Hepatocyte (in vitro differentiated cells): Measurements from ENCODE around the gene KRT3. TPM values are rescaled to one million over a fixed set of nuclear protein-coding genes. Genes with fewer than 3 reads are reported as not detected.

Experiments
- DNase-seq: peaks from one replicate; pipeline ENCODE4 v3.0.0-alpha.2; 2016; ENCODE audit warnings: low spot score
- H2AFZ ChIP-seq: fragments of 200-600 bp; sonication (generic); 2 replicates; pipeline ENCODE4 v1.6.0; 2016; ENCODE audit warnings: antibody characterized with exemption, mild to moderate bottlenecking
- H3K27ac ChIP-seq: fragments of 200-600 bp; sonication (generic); 2 replicates; pipeline ENCODE4 v1.5.1; 2016; ENCODE audit warnings: mild to moderate bottlenecking
- H3K27me3 ChIP-seq: fragments of 200-600 bp; sonication (generic); 2 replicates; pipeline ENCODE4 v1.6.1; 2016
- H3K36me3 ChIP-seq: fragments of 200-600 bp; sonication (generic); replicated peaks from 2 replicates; pipeline ENCODE4 v1.5.1; 2016; ENCODE audit warnings: low read depth; ENCODE audit not compliant: insufficient read depth
- H3K4me1 ChIP-seq: fragments of 200-600 bp; sonication (generic); 2 replicates; pipeline ENCODE4 v1.5.1; 2016; ENCODE audit warnings: mild to moderate bottlenecking, moderate library complexity; ENCODE audit not compliant: insufficient read depth
- H3K4me2 ChIP-seq: fragments of 200-600 bp; sonication (generic); 2 replicates; pipeline ENCODE4 v1.6.0; 2016
- H3K4me3 ChIP-seq: fragments of 200-600 bp; sonication (generic); 2 replicates; pipeline ENCODE4 v1.5.1; 2016; ENCODE audit warnings: mild to moderate bottlenecking
- H3K79me2 ChIP-seq: fragments of 200-600 bp; sonication (generic); 2 replicates; pipeline ENCODE4 v1.6.0; 2017; ENCODE audit warnings: mild to moderate bottlenecking
- H3K9me2 ChIP-seq: fragments of 200-600 bp; sonication (generic); replicated peaks from 2 replicates; pipeline ENCODE4 v1.6.0; 2017; ENCODE audit warnings: mild to moderate bottlenecking; ENCODE audit not compliant: insufficient read depth
- H3K9me3 ChIP-seq: fragments of 200-600 bp; sonication (generic); 2 replicates; pipeline ENCODE4 v1.5.1; 2016; ENCODE audit warnings: low read depth, mild to moderate bottlenecking
- H4K20me1 ChIP-seq: fragments of 200-600 bp; sonication (generic); 2 replicates; pipeline ENCODE4 v1.6.0; 2016; ENCODE audit warnings: mild to moderate bottlenecking; ENCODE audit not compliant: insufficient read depth, poor library complexity, severe bottlenecking
- CTCF ChIP-seq: fragments of 200-600 bp; sonication (generic); IDR thresholded peaks from 2 replicates; pipeline ENCODE4 v1.5.1; 2016; ENCODE audit warnings: antibody characterized with exemption, mild to moderate bottlenecking; ENCODE audit not compliant: poor library complexity
- EZH2 ChIP-seq: fragments of 200-600 bp; sonication (generic); IDR thresholded peaks from 2 replicates; pipeline ENCODE4 v1.6.1; 2016; ENCODE audit warnings: antibody characterized with exemption, mild to moderate bottlenecking, borderline replicate concordance
- EZH2phosphoT487 ChIP-seq: fragments of 200-600 bp; sonication (generic); IDR thresholded peaks from one replicate; pipeline ENCODE4 v1.6.1; 2018; ENCODE audit warnings: antibody characterized with exemption, mild to moderate bottlenecking, low read depth, moderate library complexity; ENCODE audit not compliant: unreplicated experiment, severe bottlenecking
- WGBS: methylation state at CpG from one replicate; pipeline ENCODE4 v1.1.6; 2016; ENCODE audit warnings: low lambda C conversion rate; ENCODE audit errors: missing lambda C conversion rate; 5-methylcytosine and 5-hydroxymethylcytosine counted together
- polyA plus RNA-seq: library from polyadenylated mRNA; unstranded; fragments of >200 nt; fragmentation: Nextera tagmentation; extraction: Ambion mirVana; gene quantifications from 2 replicates; pipeline ENCODE4 v1.2.1, GENCODE V29; 2016
- total RNA-seq: library from RNA; depleted of rRNA; stranded (reverse); fragments of >200 nt; gene quantifications from 2 replicates; pipeline ENCODE4 v1.2.3, GENCODE V29; 2014

Gene KRT3
- total and polyA plus RNA-seq, 2 experiments from 2014 or later = not detected

GRCh38 chr12:52776435-52776834 is 19.5 kb downstream of the KRT3 start:
- no peaks in the 10 kb centered on the region for H3K9me3 ChIP-seq
- peaks cover 20% of the 10 kb centered on the region for H3K27me3 ChIP-seq
- H2AFZ ChIP-seq = no peak overlapping the region
- WGBS = 93% methylated on average over 5 of the region's 5 CpGs
- DNase-seq = no peak
- no peaks in the 10 kb centered on the region for H4K20me1 ChIP-seq
- H3K36me3 ChIP-seq = no peaks in the 10 kb centered on the region
- TF ChIP-seq CTCF (no peak), EZH2 (no peak), EZH2phosphoT487 (no peak)
- no peaks in the 10 kb centered on the region for H3K4me1 ChIP-seq
- no peak overlapping the region for H3K27ac ChIP-seq
- no peaks in the 10 kb centered on the region for H3K9me2 ChIP-seq
- no peaks in the 10 kb centered on the region for H3K79me2 ChIP-seq
- H3K4me3 ChIP-seq = no peak overlapping the region
- H3K4me2 ChIP-seq = no peak overlapping the region

GRCh38 chr12:52774629-52775250 is 21.2 kb downstream of the KRT3 start:
- H3K4me2 ChIP-seq = no peak overlapping the region
- H3K27ac ChIP-seq = no peak overlapping the region
- no peaks in the 10 kb centered on the region for H3K9me3 ChIP-seq
- no peak for DNase-seq
- H3K9me2 ChIP-seq = no peaks in the 10 kb centered on the region
- TF ChIP-seq CTCF (no peak), EZH2phosphoT487 (no peak), EZH2 (no peak)
- H3K4me3 ChIP-seq = no peak overlapping the region
- H3K79me2 ChIP-seq = no peaks in the 10 kb centered on the region
- H3K4me1 ChIP-seq = no peaks in the 10 kb centered on the region
- H3K27me3 ChIP-seq = peaks cover 20% of the 10 kb centered on the region
- H2AFZ ChIP-seq = no peak overlapping the region
- H4K20me1 ChIP-seq = no peaks in the 10 kb centered on the region
- H3K36me3 ChIP-seq = no peaks in the 10 kb centered on the region
- 83% methylated on average over 8 of the region's 8 CpGs for WGBS

GRCh38 chr12:52772772-52773171 is 23.1 kb downstream of the KRT3 start:
- Histone ChIP-seq H3K9me3 (no peaks in the 10 kb centered on the region), H3K4me1 (no peaks in the 10 kb centered on the region), H3K79me2 (no peaks in the 10 kb centered on the region), H3K9me2 (no peaks in the 10 kb centered on the region), H3K27ac (no peak overlapping the region), H4K20me1 (no peaks in the 10 kb centered on the region), H3K4me2 (no peak overlapping the region), H3K36me3 (no peaks in the 10 kb centered on the region), H3K27me3 (peaks cover 19% of the 10 kb centered on the region), H2AFZ (no peak overlapping the region), H3K4me3 (no peak overlapping the region)
- no peak for DNase-seq
- 73% methylated on average over 3 of the region's 3 CpGs for WGBS
- TF ChIP-seq EZH2phosphoT487 (no peak), EZH2 (no peak), CTCF (no peak)

- Histone ChIP-seq H3K9me2 (no peaks in the 10 kb centered on the region), H3K4me3 (no peak overlapping the region), H3K27me3 (peaks cover 16% of the 10 kb centered on the region), H3K4me2 (no peak overlapping the region), H3K27ac (no peak overlapping the region), H3K36me3 (no peaks in the 10 kb centered on the region), H3K4me1 (no peaks in the 10 kb centered on the region), H3K9me3 (no peaks in the 10 kb centered on the region), H3K79me2 (no peaks in the 10 kb centered on the region), H2AFZ (no peak overlapping the region), H4K20me1 (no peaks in the 10 kb centered on the region)
- no peak for DNase-seq
- WGBS = 86% methylated on average over 4 of the region's 4 CpGs
- TF ChIP-seq CTCF (no peak), EZH2phosphoT487 (no peak), EZH2 (no peak)
Observed at GRCh38 chr12:52772188-52772587, 23.7 kb downstream of the KRT3 start.
